Uterus (tissue), 4 donors: ENCODE data around the gene ARMCX5. TPM values are rescaled to one million over a fixed set of nuclear protein-coding genes. Genes with fewer than 3 reads are reported as not detected.

Experiments used
- DNase-seq, 2 donors: peaks; one replicate each; pipeline ENCODE4 v3.0.0-alpha.2; 2019 to 2020
- H3K27ac ChIP-seq, 2 donors: fragments of 200-600 bp; sonication (generic); 1 replicate in 1 of 2; 2 replicates in 1 of 2; pipeline ENCODE4 v1.5.1; 2016 to 2018
- H3K27me3 ChIP-seq, 2 donors: fragments of 200-600 bp; sonication (generic); one replicate each; pipeline ENCODE4 v1.5.1; 2018 to 2019; ENCODE audit warnings: control low read depth in 1 of 2
- H3K36me3 ChIP-seq, 2 donors: fragments of 200-600 bp; sonication (generic); one replicate each; pipeline ENCODE4 v1.5.1; 2019; ENCODE audit warnings: control low read depth in 1 of 2
- H3K4me1 ChIP-seq, 2 donors: fragments of 200-600 bp; sonication (generic); one replicate each; pipeline ENCODE4 v1.5.1; 2018 to 2019; ENCODE audit warnings: control low read depth in 1 of 2
- H3K4me3 ChIP-seq, 2 donors: fragments of 200-600 bp; sonication (generic); 1 replicate in 1 of 2; 2 replicates in 1 of 2; pipeline ENCODE4 v1.5.1; 2018 to 2019; ENCODE audit warnings: mild to moderate bottlenecking in 1 of 2
- H3K9me3 ChIP-seq, 2 donors: fragments of 200-600 bp; sonication (generic); one replicate each; pipeline ENCODE4 v1.5.1; 2019; ENCODE audit warnings: control low read depth in 1 of 2
- POLR2A ChIP-seq, 2 donors: fragments of 450-650 bp; IDR thresholded peaks; one replicate each; pipeline ENCODE4 v1.6.1; 2016; ENCODE audit warnings: antibody characterized with exemption in 2 of 2, mild to moderate bottlenecking in 1 of 2, moderate library complexity in 1 of 2
- intact Hi-C: fragments of 100-400 bp; cut with DNase I; formaldehyde crosslinking; loops from one replicate; pipeline ENCODE4 v1.15.1; 2023; ENCODE audit warnings: low total_unique reads
- total RNA-seq, 4 donors: library from RNA; depleted of rRNA in 3 of 4; stranded (reverse); fragments of >200 nt in 3 of 4; gene quantifications; one replicate each; pipeline versions ENCODE4 v1.1.0 to v1.2.4, GENCODE V29; 2014 to 2023
- TF ChIP-seq, protein P1 (sequence below), 4 experiments: fragments of 200-600 bp in 2 of 4; fragments of 450-650 bp in 2 of 4; sonication (generic) in 2 of 4; IDR thresholded peaks; one replicate each; pipeline ENCODE4 v1.5.1; 2016 to 2019; ENCODE audit warnings: antibody characterized with exemption in 4 of 4, mild to moderate bottlenecking in 2 of 4, moderate library complexity in 1 of 4
- donor health status: DM: yes; HTN: yes; CAD: no.

The ARMCX5 gene
- total RNA-seq, 4 donors from 2014 or later = 8.8 to 27.7 (median 12.5) TPM

DNA sequence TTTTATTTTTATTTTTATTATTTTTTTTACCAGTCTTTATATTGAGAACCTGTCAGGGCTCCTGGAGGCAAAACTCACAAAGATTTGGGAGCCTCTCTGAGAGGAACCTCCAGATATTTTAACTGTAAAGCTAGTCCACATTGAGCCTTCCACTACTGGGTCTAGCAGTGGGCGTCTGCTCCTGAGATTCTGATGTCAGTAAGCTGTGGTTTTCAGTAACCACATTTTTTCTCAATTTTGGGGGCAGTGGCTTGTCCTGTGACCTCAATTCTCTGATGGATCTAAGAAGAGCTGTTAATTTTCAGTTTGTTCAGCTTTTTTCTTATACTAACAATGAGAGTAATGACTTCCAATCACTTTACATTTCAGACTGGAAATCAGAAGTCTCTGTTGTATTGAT lies 28.3 kb downstream of the ARMCX5 start:
- TF ChIP-seq, protein P1, sequence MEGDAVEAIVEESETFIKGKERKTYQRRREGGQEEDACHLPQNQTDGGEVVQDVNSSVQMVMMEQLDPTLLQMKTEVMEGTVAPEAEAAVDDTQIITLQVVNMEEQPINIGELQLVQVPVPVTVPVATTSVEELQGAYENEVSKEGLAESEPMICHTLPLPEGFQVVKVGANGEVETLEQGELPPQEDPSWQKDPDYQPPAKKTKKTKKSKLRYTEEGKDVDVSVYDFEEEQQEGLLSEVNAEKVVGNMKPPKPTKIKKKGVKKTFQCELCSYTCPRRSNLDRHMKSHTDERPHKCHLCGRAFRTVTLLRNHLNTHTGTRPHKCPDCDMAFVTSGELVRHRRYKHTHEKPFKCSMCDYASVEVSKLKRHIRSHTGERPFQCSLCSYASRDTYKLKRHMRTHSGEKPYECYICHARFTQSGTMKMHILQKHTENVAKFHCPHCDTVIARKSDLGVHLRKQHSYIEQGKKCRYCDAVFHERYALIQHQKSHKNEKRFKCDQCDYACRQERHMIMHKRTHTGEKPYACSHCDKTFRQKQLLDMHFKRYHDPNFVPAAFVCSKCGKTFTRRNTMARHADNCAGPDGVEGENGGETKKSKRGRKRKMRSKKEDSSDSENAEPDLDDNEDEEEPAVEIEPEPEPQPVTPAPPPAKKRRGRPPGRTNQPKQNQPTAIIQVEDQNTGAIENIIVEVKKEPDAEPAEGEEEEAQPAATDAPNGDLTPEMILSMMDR (IDR thresholded peaks at IDR 0.05) = no peak
- no peak for TF ChIP-seq POLR2A (IDR thresholded peaks at IDR 0.05)
- H3K4me1 ChIP-seq = no peaks in the 10 kb centered on the region
- H3K36me3 ChIP-seq = no peaks in the 10 kb centered on the region

DNA sequence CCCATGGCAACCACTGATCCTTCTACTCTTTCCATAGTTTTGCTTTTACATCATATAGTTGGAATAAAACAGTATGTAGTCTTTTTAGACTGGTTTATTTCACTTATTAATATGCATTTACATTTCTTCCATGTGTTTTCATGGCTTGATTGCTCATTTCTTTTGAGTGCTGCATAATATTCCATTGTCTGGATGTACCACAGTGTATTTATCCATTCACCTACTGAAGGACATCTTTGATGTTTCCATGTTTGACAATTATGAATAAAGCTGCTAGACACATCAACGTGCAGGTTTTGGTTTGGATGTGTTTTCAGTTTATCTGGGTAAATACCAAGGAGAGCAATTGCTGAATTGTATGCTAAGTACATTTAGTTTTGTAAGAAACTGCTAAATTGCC lies 38.2 kb downstream of the ARMCX5 start:
- H3K4me3 ChIP-seq = no peak overlapping the region
- intact Hi-C loops = no loop called here
- H3K36me3 ChIP-seq = no peaks in the 10 kb centered on the region
- DNase-seq = no peak
- H3K4me1 ChIP-seq = no peaks in the 10 kb centered on the region
- no peaks in the 10 kb centered on the region for H3K27me3 ChIP-seq
- TF ChIP-seq, protein P1 (IDR thresholded peaks at IDR 0.05) = no peak
- no peak for TF ChIP-seq POLR2A (IDR thresholded peaks at IDR 0.05)
- H3K9me3 ChIP-seq = no peaks in the 10 kb centered on the region
- no peak overlapping the region for H3K27ac ChIP-seq

More for the DNA sequence above, 28.3 kb downstream of the ARMCX5 start:
- no peak overlapping the region for H3K4me3 ChIP-seq
- H3K27ac ChIP-seq = no peak overlapping the region
- H3K9me3 ChIP-seq = no peaks in the 10 kb centered on the region
- intact Hi-C loops = no loop called here
- DNase-seq = no peak
- no peaks in the 10 kb centered on the region for H3K27me3 ChIP-seq

DNA sequence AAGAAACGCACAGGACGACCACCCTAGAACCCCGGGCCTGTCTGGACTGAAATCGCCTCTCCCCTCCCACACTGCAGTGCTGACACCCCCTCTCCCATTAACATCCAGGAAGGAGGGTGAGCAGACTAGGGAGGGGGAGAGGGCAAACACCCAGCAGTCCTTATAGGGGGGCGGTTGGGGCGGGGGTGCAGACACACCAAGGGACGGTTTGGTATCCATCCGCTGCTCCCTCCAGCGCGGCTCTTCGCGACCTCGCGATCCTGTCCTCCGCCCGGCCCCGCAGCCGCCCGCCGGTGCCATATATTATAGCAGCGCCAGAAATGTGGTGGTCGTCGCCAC lies 51.6 kb downstream of the ARMCX5 start:
- Histone ChIP-seq H3K4me1 (peaks cover 0 to 3% of the 10 kb centered on the region in 2 donors), H3K9me3 (no peaks in the 10 kb centered on the region), H3K36me3 (no peaks in the 10 kb centered on the region), H3K4me3 (peak overlapping the region; percentile 52 to 61), H3K27me3 (no peaks in the 10 kb centered on the region), H3K27ac (peak overlapping the region; percentile 79 to 89)
- DNase-seq = no peak
- intact Hi-C loops = no loop called here
- no peak for TF ChIP-seq POLR2A (IDR thresholded peaks at IDR 0.05)
- TF ChIP-seq, protein P1 (IDR thresholded peaks at IDR 0.05) = no peak

DNA sequence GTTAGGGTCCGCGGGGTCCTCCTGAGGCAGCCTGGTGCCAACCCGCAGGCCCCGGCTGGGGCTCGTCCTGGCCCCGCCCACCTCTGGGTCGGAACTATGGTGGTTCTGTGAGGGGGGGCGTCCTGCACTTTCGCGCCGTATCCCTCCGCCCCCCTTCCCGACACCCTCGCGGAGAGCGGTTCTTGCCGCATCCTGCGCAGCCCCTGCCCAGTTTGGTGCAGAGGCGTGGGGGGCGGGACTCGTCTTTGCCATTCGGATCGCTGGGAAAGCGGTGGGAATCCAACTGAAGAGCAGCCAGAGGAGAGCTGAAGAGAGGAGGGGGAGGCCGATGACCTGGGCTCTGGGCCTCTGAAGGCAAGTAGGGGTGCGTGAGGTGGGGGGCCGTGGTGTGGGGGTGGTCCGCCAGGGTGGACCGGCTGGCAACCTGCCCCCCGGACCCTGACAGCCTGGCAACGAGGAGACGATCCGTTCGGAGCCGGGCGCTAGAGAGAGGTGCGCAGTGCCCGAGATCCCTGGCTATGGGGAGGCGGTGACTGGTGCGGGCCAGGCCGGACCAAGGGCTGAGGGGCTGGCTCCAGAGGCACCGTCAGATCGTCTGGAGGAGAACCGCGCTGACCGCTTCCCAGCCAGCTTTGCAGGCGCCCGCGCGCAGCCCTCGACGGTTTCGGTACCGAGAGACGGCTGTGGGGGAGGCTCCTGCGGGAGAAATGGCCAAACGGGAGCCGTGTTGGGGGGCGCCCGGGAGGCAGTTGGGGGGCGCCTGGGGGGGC lies 52.1 kb downstream of the ARMCX5 start, which contains the start of gene GPRASP1:
GPRASP1 (plus strand) TSS at position 242 of the 770 bp plus-strand sequence. CDS start 2,431 bp downstream, outside the sequence.
- TF ChIP-seq, protein P1 (IDR thresholded peaks at IDR 0.05) = peak in 1 of 4 experiments; percentile 6
- TF ChIP-seq POLR2A (IDR thresholded peaks at IDR 0.05) = peak; percentile 35 to 64
- intact Hi-C loops = no loop called here
- no peaks in the 10 kb centered on the region for H3K27me3 ChIP-seq
- peak; percentile 72 to 79 for DNase-seq
- H3K4me3 ChIP-seq = peak within 1 kb of the TSS; percentile 52 to 61
- H3K9me3 ChIP-seq = no peaks in the 10 kb centered on the region
- no peaks in the 10 kb centered on the region for H3K36me3 ChIP-seq
- H3K4me1 ChIP-seq = peaks cover 0 to 3% of the 10 kb centered on the region in 2 donors
- peak within 1 kb of the TSS; percentile 79 to 89 for H3K27ac ChIP-seq

DNA sequence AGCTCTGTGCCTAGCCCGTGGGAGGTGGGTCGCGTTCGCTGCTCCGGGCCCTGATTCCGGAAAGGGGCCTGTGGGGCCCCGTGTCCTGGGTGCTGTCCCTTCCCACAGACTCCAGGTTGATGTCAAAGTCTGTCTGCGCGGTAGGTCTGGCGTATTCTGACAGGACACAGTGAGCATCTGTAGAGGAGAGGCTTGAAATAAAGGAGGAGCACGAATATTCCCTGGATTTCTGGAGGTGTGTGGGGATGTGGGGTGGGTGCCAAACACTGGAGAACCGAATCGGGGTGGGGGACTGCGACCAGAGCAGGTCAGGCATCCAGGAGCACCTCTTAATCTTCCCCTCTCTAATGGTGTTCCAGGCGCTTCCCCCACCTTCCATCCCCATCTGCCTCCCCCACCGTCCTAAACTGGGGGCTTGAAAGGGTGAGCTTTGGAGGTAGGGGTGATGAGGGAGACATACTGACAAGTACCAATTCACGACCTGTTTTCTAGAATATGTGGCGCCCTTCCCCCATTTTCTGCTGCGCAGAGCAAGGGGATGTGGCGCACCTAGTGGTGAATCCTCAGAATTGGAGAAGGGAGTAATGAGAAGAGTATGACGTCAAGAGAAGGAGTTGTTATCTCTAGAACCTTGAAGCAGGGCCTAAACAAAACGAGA lies 52.8 kb downstream of the ARMCX5 start:
- TF ChIP-seq POLR2A (IDR thresholded peaks at IDR 0.05) = peak in 1 of 2 donors; percentile 9
- TF ChIP-seq, protein P1 (IDR thresholded peaks at IDR 0.05) = peak; percentile 38 to 70 (median 57)
- Histone ChIP-seq H3K27me3 (no peaks in the 10 kb centered on the region), H3K4me1 (peaks cover 0 to 3% of the 10 kb centered on the region in 2 donors), H3K27ac (peak overlapping the region; percentile 79 to 89), H3K36me3 (no peaks in the 10 kb centered on the region), H3K4me3 (peak overlapping the region; percentile 52 to 61), H3K9me3 (no peaks in the 10 kb centered on the region)
- DNase-seq = peak; percentile 63 to 73
- intact Hi-C loops = no loop called here
